HG03045 (cell line): Measurements from ENCODE around the gene PPP1R7.
"Not testable (repeated sequence)": the region's sequence is repeated elsewhere in the genome, so short reads cannot be mapped to it uniquely, and the experiment has no call there.

ENCODE experiments used
- ATAC-seq: cut with Tn5 transposase; IDR thresholded peaks from one replicate; pipeline ENCODE4 v1.9.1; 2021; ENCODE audit warnings: mild to moderate bottlenecking, moderate library complexity; ENCODE audit not compliant: unreplicated experiment

PPP1R7 gene

GRCh38 chr2:241149925-241150659 lies at the start of gene PPP1R7:
Gene PPP1R7, plus strand, starts transcription at chr2:241150467. Its CDS starts 29 bp downstream, at chr2:241150496.
- ATAC-seq = peak; percentile 76

DNA sequence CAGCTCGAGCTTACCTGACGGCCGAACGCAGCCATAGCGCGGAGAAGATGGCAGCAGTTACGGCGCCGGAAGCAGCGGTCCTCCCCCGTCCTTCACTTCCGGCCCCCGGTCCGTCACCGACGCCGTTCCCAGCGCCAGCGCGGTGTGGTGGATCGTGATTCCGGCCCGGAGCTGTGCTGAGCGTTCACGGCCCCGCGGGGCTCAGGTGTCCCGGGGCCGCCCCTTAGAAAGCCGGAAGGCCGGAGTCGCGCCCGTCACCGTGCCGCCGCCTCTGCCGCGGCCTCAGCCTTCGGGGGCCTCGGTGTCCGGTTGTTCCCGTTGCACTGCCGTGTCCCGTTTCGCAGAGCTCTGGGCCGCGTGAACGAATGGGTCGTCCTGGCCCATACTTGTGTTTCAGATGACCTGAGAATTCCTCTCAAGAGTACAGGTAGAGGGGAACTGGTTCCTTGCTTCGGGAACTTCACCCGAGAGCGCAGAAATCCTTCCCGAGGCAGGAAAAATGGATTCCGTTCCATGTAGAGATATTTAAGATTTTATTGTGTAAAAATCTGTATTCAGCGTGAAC lies 47.9 kb upstream of the PPP1R7 start, which contains the start of gene MTERF4:
TSS of gene MTERF4 (minus strand) at position 49 of the 565 bp plus-strand sequence. CDS start at position 35, 14 bp downstream.
- ATAC-seq = peak; percentile 94

DNA sequence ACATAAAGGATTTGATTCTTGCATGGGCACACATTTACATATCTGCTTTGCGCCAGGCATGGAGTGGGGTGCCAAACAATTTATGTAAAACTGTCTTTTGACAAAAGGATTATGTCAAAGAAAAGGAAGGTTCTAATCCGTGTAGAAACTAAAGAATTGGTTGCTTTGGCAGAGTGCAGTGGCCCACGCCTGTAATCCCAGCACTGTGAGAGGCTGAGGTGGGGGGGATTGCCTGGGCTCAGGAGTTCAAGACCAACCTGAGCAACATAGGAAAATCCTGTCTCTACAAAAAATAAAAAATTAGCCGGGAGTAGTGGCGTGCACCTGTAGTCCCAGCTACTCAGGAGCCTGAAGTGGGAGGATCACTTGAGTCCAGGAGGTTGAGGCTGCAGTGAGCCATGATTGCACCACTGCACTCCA lies 47.1 kb upstream of the PPP1R7 start:
- ATAC-seq = no peak

DNA sequence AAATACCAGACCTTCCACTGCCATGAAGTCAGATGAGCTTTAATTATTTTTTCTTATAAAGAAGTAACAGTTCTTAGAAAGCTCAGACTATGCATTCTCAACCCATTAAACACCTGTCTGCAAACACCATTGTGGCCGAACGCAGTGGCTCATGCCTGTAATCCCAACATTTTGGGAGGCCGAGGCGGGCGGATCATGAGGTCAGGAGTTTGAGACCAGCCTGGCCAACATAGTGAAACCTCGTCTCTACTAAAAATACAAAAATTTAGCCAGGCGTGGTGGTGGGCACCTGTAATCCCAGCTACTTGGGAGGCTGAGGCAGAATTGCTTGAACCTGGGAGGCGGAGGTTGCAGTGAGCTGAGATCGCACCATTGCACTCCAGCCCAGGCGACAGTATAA lies 45.7 kb upstream of the PPP1R7 start:
- not testable (repeated sequence) for ATAC-seq

GRCh38 chr2:241105641-241106040 lies 44.6 kb upstream of the PPP1R7 start:
- ATAC-seq = no peak

- ATAC-seq = no peak
Observed at GRCh38 chr2:241107031-241107783, 43.1 kb upstream of the PPP1R7 start.

DNA sequence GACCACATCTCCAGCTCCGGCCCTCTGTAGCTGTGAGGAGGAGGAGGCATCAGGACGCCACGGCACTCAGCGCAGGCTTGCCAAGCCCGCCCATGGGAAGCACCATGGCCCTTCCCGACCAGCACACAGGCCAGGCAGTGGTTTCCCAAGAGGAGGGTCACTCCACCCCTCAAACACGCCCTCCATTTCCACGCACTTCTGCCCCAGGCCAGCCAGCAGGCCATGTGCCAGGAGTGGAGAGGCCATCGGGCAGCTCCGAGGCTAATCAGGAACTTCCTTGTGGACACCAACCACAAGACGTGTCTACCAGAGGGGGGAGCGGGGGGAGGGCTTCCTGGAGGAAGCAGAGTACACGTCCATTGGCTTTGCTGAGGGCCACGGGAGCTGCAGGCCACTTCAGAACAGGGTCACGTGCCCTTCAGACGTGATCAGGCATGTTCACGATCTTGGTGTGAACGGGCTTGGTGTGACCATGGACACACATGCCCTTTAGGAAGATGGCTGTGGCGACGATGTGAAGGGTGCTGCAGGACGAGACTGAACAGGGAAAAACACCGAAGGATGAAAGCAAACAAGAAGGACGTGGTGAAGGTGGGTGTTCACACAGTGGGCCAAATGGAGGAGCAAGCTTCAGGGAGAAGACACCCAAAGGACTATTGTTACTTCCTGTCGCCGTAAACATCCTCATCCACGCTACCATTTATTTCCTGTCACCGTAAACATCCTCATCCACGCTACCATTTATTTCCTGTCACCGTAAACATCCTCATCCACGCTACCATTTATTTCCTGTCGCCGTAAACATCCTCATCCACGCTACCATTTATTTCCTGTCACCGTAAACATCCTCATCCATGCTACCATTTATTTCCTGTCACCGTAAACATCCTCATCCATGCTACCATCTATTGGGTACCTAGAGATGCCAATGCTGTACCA lies 41.7 kb upstream of the PPP1R7 start:
- ATAC-seq = no peak

GRCh38 chr2:241109210-241110088 lies 40.8 kb upstream of the PPP1R7 start:
- ATAC-seq = no peak

DNA sequence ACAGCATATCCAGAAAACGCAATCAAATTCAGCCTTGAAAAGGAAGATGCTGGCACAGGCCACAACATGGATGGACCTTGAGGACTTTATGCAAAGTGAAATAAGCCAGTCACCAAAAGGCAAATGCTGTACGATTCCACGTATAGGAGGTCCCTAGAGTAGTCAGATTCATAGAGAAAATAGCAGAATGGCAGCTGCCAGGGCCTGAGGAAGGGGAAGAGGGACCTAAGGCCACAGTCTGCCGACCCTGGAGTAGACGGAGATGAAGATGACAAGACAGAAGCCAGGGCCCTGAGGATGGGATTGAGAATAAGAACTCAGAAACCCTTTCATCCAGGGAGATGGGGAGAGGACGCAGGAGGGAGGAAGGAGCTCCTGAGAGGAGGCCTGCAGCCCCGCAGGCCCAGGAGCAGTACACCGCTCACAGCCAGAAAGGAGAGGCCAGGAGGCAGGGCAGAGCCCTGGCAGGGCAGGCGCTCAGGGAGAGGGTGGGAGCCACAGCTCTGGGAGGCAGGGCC lies 40.1 kb upstream of the PPP1R7 start:
- ATAC-seq = no peak

GRCh38 chr2:241110607-241111439 lies 39.4 kb upstream of the PPP1R7 start:
- ATAC-seq = no peak

DNA sequence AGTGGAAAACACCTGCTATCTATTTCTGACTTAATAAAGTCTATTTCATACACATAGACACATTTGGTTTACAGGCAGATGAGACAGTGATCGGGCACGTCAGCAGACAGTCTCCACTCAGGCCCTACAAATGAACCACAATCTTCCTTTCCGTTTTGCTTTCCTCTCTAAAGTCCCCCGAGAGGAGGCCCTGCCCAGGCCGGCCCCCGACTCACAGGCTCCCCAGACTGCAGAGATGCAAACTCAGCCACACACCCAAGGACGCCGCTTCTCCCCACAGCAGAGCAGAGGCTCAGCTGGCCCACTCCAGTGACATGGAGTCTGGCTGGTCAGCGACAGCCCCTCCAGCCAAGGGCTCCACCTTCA lies 38.8 kb upstream of the PPP1R7 start:
- ATAC-seq = no peak

DNA sequence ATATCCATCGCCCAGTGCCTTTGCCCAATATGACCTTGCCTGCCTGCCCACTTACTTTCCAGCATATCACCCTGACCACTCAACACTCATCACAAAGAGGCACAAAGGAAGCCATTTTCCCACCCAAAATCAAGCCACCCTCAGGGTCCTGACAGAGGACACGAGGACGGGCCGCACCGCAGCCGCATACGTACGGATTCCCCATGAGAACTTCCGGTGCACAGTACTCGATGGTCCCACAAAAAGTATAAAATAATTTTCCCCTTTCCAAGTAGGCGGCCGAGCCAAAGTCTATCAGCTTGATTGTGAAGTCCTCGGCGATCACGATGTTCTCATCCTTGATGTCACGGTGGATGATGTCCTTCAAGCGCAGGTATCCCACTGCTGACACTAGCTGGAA lies 38.2 kb upstream of the PPP1R7 start:
- ATAC-seq = no peak

DNA sequence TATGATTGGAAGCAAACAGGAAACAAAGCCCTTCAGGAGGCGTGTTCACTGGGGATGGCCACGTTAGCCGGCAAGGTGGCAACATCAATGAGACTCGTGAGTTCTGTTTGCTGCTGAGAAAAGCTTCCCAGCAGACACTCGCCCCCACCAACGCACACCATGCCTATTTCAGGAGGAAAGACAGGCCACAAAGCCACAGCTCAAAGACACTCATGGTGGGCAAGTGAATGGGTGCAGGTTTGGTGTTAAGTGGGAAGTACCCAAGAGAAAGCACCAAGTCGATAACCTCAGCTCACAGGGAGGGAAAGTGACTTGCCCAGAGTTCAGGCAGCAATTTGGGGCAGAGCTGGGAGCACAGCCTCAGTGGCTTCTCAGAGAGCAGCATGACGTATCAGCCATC lies 37.7 kb upstream of the PPP1R7 start:
- no peak for ATAC-seq

DNA sequence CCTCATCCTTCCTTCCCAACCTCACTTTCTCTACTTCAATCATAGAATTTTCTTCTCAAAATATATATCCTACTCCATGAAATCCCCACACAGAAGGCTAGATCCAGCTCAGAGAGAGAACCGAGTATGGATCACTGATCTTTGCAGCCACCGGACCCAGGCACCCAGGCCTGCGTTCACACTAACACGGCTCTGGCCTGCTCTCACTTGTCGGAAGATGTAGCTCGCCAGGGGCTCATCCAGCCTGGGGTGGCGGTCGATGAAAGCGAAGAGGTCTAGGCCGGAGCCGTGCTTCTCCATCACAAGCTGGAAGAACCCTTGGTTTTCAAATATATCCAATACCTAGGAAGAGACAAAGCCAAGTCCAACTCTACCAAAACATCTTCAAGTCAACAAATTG lies 35.4 kb upstream of the PPP1R7 start:
- no peak for ATAC-seq

DNA sequence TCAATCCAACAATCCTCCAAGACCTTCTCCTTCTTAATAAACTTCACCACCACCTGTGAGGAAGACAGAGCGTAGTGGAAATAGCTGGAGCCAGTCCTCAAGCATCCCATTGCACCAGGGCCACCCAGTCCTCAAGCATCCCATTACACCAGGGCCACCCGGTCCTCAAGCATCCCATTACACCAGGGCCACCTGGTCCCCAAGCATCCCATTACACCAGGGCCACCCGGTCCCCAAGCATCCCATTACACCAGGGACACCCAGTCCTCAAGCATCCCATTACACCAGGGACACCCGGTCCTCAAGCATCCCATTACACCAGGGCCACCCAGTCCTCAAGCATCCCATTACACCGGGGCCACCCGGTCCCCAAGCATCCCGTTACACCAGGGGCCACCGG lies 34.9 kb upstream of the PPP1R7 start:
- no peak for ATAC-seq

GRCh38 chr2:241116606-241117560 lies 33.4 kb upstream of the PPP1R7 start:
- ATAC-seq = no peak

GRCh38 chr2:241118737-241119505 lies 31.3 kb upstream of the PPP1R7 start:
- ATAC-seq = no peak
